ENCODE results near the gene SPEM1. TPM values are rescaled to one million over a fixed set of nuclear protein-coding genes. Genes with fewer than 3 reads are reported as not detected.

SPEM1 gene
- total RNA-seq, 2 donors from 2014 or later, result 3.6 TPM; not detected in 1

- 60% methylated on average over 12 of the region's 12 CpGs for WGBS
- Histone ChIP-seq H3K4me1 (replicated peaks) (no peaks in the 10 kb centered on the region), H3K4me3 (no peak within 1 kb of the TSS), H3K27ac (no peak within 1 kb of the TSS), H3K36me3 (no peaks in the 10 kb centered on the region), H3K9me3 (no peaks in the 10 kb centered on the region), H3K27me3 (replicated peaks; ENCODE audit: insufficient read depth) (no peaks in the 10 kb centered on the region)
- intact Hi-C loops (cut with DNase I), result no loop called here
- no peak for DNase-seq (ENCODE audit: low spot score)
- no peak for TF ChIP-seq POLR2AphosphoS5 (IDR thresholded peaks at IDR 0.05)
- no peak for TF ChIP-seq POLR2A (IDR thresholded peaks at IDR 0.05)
- TF ChIP-seq, protein P1, sequence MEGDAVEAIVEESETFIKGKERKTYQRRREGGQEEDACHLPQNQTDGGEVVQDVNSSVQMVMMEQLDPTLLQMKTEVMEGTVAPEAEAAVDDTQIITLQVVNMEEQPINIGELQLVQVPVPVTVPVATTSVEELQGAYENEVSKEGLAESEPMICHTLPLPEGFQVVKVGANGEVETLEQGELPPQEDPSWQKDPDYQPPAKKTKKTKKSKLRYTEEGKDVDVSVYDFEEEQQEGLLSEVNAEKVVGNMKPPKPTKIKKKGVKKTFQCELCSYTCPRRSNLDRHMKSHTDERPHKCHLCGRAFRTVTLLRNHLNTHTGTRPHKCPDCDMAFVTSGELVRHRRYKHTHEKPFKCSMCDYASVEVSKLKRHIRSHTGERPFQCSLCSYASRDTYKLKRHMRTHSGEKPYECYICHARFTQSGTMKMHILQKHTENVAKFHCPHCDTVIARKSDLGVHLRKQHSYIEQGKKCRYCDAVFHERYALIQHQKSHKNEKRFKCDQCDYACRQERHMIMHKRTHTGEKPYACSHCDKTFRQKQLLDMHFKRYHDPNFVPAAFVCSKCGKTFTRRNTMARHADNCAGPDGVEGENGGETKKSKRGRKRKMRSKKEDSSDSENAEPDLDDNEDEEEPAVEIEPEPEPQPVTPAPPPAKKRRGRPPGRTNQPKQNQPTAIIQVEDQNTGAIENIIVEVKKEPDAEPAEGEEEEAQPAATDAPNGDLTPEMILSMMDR (IDR thresholded peaks at IDR 0.05), result no peak
These were observed 12.5 kb upstream of the SPEM1 start, which contains the start of gene NLGN2 for GRCh38 chr17:7407485-7408251. Gene NLGN2, plus strand, starts transcription at chr17:7407845. Its CDS starts 411 bp downstream, at chr17:7408256.

GRCh38 chr17:7408252-7408727 lies 11.8 kb upstream of the SPEM1 start:
- Histone ChIP-seq H3K36me3 (no peaks in the 10 kb centered on the region), H3K9me3 (no peaks in the 10 kb centered on the region), H3K4me1 (replicated peaks) (no peaks in the 10 kb centered on the region), H3K27ac (no peak overlapping the region), H3K27me3 (replicated peaks; ENCODE audit: insufficient read depth) (no peaks in the 10 kb centered on the region), H3K4me3 (no peak overlapping the region)
- TF ChIP-seq, protein P1 (IDR thresholded peaks at IDR 0.05), result no peak
- TF ChIP-seq POLR2A (IDR thresholded peaks at IDR 0.05) (no peak), POLR2AphosphoS5 (IDR thresholded peaks at IDR 0.05) (no peak)
- intact Hi-C loops (cut with DNase I), result no loop called here
- WGBS, result 77% methylated on average over 47 of the region's 58 CpGs
- no peak for DNase-seq (ENCODE audit: low spot score)

DNA sequence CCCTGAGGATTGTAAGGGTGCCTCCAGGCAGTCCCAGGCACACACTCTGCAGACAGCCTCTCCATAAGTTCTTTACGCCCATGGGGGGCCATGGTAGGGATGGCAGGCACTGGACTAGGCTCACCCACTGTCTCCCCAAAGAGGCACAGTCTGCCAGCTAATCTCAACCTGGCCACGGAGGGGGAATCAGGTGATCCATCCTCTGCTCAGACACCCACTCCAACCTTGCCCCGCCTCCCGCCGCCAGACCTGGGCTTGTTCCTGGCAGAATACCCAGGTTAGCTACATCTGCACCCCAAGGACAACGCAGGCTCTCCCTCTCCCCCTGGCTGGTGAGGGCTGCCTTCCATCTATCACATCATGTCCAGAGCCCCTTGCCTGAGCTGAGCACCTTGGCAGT lies 11.3 kb upstream of the SPEM1 start:
- TF ChIP-seq, protein P1 (IDR thresholded peaks at IDR 0.05), result no peak
- TF ChIP-seq POLR2A (IDR thresholded peaks at IDR 0.05) (no peak), POLR2AphosphoS5 (IDR thresholded peaks at IDR 0.05) (no peak)
- no peaks in the 10 kb centered on the region for H3K9me3 ChIP-seq
- H3K4me3 ChIP-seq, result no peak overlapping the region
- no peaks in the 10 kb centered on the region for H3K27me3 ChIP-seq (replicated peaks; ENCODE audit: insufficient read depth)
- H3K4me1 ChIP-seq (replicated peaks), result no peaks in the 10 kb centered on the region
- H3K36me3 ChIP-seq, result no peaks in the 10 kb centered on the region
- DNase-seq (ENCODE audit: low spot score), result no peak
- intact Hi-C loops (cut with DNase I), result no loop called here
- 77% methylated on average over 6 of the region's 6 CpGs for WGBS
- no peak overlapping the region for H3K27ac ChIP-seq

- no peak for DNase-seq (ENCODE audit: low spot score)
- 91% methylated on average over 6 of the region's 6 CpGs for WGBS
- Histone ChIP-seq H3K36me3 (no peaks in the 10 kb centered on the region), H3K27me3 (replicated peaks; ENCODE audit: insufficient read depth) (no peaks in the 10 kb centered on the region), H3K27ac (no peak overlapping the region), H3K4me3 (no peak overlapping the region), H3K9me3 (no peaks in the 10 kb centered on the region), H3K4me1 (replicated peaks) (no peaks in the 10 kb centered on the region)
- TF ChIP-seq, protein P1 (IDR thresholded peaks at IDR 0.05), result no peak
- TF ChIP-seq POLR2AphosphoS5 (IDR thresholded peaks at IDR 0.05), result no peak
- TF ChIP-seq POLR2A (IDR thresholded peaks at IDR 0.05), result no peak
- intact Hi-C loops (cut with DNase I), result no loop called here
These were observed 10.4 kb upstream of the SPEM1 start for GRCh38 chr17:7409716-7410115.

Data from prostate gland (tissue), 2 donors.